Activated naive CD8-positive, alpha-beta T cell treated with anti-CD3 and anti-CD28 coated beads for 36 hours (primary cell): Measurements from ENCODE around the gene DRC1. TPM values are rescaled to one million over a fixed set of nuclear protein-coding genes. Genes with fewer than 3 reads are reported as not detected.
"Not testable (repeated sequence)": the region's sequence is repeated elsewhere in the genome, so short reads cannot be mapped to it uniquely, and the experiment has no call there.

Experiments
- DNase-seq: peaks from one replicate; pipeline ENCODE4 v3.0.0; 2021
- H3K27ac Mint-ChIP-seq: one replicate; pipeline ENCODE4 v1.8.0; 2022; ENCODE audit warnings: mild to moderate bottlenecking, moderate library complexity, mixed read lengths
- H3K27me3 Mint-ChIP-seq: one replicate; pipeline ENCODE4 v1.8.0; 2022; ENCODE audit warnings: mild to moderate bottlenecking, mixed read lengths
- H3K36me3 Mint-ChIP-seq: one replicate; pipeline ENCODE4 v1.8.0; 2021; ENCODE audit warnings: mild to moderate bottlenecking, mixed read lengths
- H3K4me1 Mint-ChIP-seq: one replicate; pipeline ENCODE4 v1.8.0; 2021; ENCODE audit warnings: mixed read lengths
- H3K4me3 Mint-ChIP-seq: one replicate; pipeline ENCODE4 v1.8.0; 2022; ENCODE audit warnings: mild to moderate bottlenecking, moderate library complexity, mixed read lengths
- H3K9me3 Mint-ChIP-seq: one replicate; pipeline ENCODE4 v1.8.0; 2022; ENCODE audit warnings: mixed read lengths
- total RNA-seq, 2 experiments: library from RNA; stranded (reverse); gene quantifications; one replicate each; pipeline ENCODE4 v1.2.3, GENCODE V29; 2021

DRC1 gene
- total RNA-seq, result not detected

GRCh38 chr2:26401739-26402541, at the start of gene DRC1:
Gene DRC1 (plus strand): TSS chr2:26401920. CDS start chr2:26401990, 70 bp downstream.
- peak; percentile 59 for DNase-seq
- Mint-ChIP-seq H3K4me3 (no peak within 1 kb of the TSS), H3K9me3 (no peaks in the 10 kb centered on the region), H3K27me3 (peaks cover 17% of the 10 kb centered on the region), H3K27ac (no peak within 1 kb of the TSS), H3K36me3 (no peaks in the 10 kb centered on the region), H3K4me1 (peaks cover 12% of the 10 kb centered on the region)

- Mint-ChIP-seq H3K27me3 (no peaks in the 10 kb centered on the region), H3K27ac (no peak overlapping the region), H3K9me3 (no peaks in the 10 kb centered on the region), H3K36me3 (peaks cover 44% of the 10 kb centered on the region), H3K4me3 (no peak overlapping the region), H3K4me1 (peaks cover 62% of the 10 kb centered on the region)
- DNase-seq, result peak; percentile 16
Observed at GRCh38 chr2:26352892-26353291, 48.8 kb upstream of the DRC1 start.

- Mint-ChIP-seq H3K36me3 (peaks cover 40% of the 10 kb centered on the region), H3K4me1 (peaks cover 61% of the 10 kb centered on the region)
- H3K4me3 Mint-ChIP-seq, H3K27ac Mint-ChIP-seq, DNase-seq, H3K27me3 Mint-ChIP-seq, H3K9me3 Mint-ChIP-seq: not testable (repeated sequence)
Observed at GRCh38 chr2:26354469-26354868, 47.3 kb upstream of the DRC1 start.

GRCh38 chr2:26355038-26355995, 46.4 kb upstream of the DRC1 start:
- no peaks in the 10 kb centered on the region for H3K9me3 Mint-ChIP-seq
- H3K27me3 Mint-ChIP-seq, result no peaks in the 10 kb centered on the region
- H3K4me3 Mint-ChIP-seq, result no peak overlapping the region
- H3K4me1 Mint-ChIP-seq, result peaks cover 59% of the 10 kb centered on the region
- peaks cover 40% of the 10 kb centered on the region for H3K36me3 Mint-ChIP-seq
- DNase-seq, result no peak
- no peak overlapping the region for H3K27ac Mint-ChIP-seq

- H3K4me3 Mint-ChIP-seq, result no peak overlapping the region
- H3K9me3 Mint-ChIP-seq, result no peaks in the 10 kb centered on the region
- H3K36me3 Mint-ChIP-seq, result peaks cover 41% of the 10 kb centered on the region
- no peaks in the 10 kb centered on the region for H3K27me3 Mint-ChIP-seq
- DNase-seq, result no peak
- H3K4me1 Mint-ChIP-seq, result peaks cover 57% of the 10 kb centered on the region
- no peak overlapping the region for H3K27ac Mint-ChIP-seq
Observed at GRCh38 chr2:26356111-26356510, 45.6 kb upstream of the DRC1 start.

- no peak overlapping the region for H3K4me3 Mint-ChIP-seq
- peaks cover 39% of the 10 kb centered on the region for H3K36me3 Mint-ChIP-seq
- no peaks in the 10 kb centered on the region for H3K9me3 Mint-ChIP-seq
- no peak for DNase-seq
- peaks cover 53% of the 10 kb centered on the region for H3K4me1 Mint-ChIP-seq
- H3K27me3 Mint-ChIP-seq, result no peaks in the 10 kb centered on the region
- no peak overlapping the region for H3K27ac Mint-ChIP-seq
Observed at GRCh38 chr2:26356771-26357170, 44.9 kb upstream of the DRC1 start.

GRCh38 chr2:26359886-26360473, 41.7 kb upstream of the DRC1 start:
- H3K27me3 Mint-ChIP-seq, result no peaks in the 10 kb centered on the region
- DNase-seq, result no peak
- no peak overlapping the region for H3K27ac Mint-ChIP-seq
- no peak overlapping the region for H3K4me3 Mint-ChIP-seq
- peaks cover 25% of the 10 kb centered on the region for H3K36me3 Mint-ChIP-seq
- H3K9me3 Mint-ChIP-seq, result no peaks in the 10 kb centered on the region
- peaks cover 47% of the 10 kb centered on the region for H3K4me1 Mint-ChIP-seq

GRCh38 chr2:26363323-26363722, 38.4 kb upstream of the DRC1 start:
- no peak for DNase-seq
- Mint-ChIP-seq H3K9me3 (no peaks in the 10 kb centered on the region), H3K4me3 (no peak overlapping the region), H3K36me3 (peaks cover 23% of the 10 kb centered on the region), H3K27me3 (no peaks in the 10 kb centered on the region), H3K4me1 (peaks cover 26% of the 10 kb centered on the region), H3K27ac (no peak overlapping the region)

- Mint-ChIP-seq H3K4me1 (peaks cover 24% of the 10 kb centered on the region), H3K4me3 (no peak overlapping the region), H3K27ac (no peak overlapping the region), H3K36me3 (peaks cover 28% of the 10 kb centered on the region), H3K9me3 (no peaks in the 10 kb centered on the region), H3K27me3 (no peaks in the 10 kb centered on the region)
- no peak for DNase-seq
Observed at GRCh38 chr2:26363958-26364357, 37.8 kb upstream of the DRC1 start.

GRCh38 chr2:26364669-26365068, 37.1 kb upstream of the DRC1 start:
- no peak for DNase-seq
- Mint-ChIP-seq H3K4me1 (peaks cover 19% of the 10 kb centered on the region), H3K4me3 (no peak overlapping the region), H3K27ac (no peak overlapping the region), H3K27me3 (no peaks in the 10 kb centered on the region), H3K9me3 (no peaks in the 10 kb centered on the region), H3K36me3 (peaks cover 32% of the 10 kb centered on the region)

GRCh38 chr2:26366957-26367356, 34.8 kb upstream of the DRC1 start:
- Mint-ChIP-seq H3K27ac (no peak overlapping the region), H3K4me3 (no peak overlapping the region), H3K4me1 (peaks cover 16% of the 10 kb centered on the region), H3K9me3 (no peaks in the 10 kb centered on the region), H3K27me3 (no peaks in the 10 kb centered on the region), H3K36me3 (peaks cover 33% of the 10 kb centered on the region)
- DNase-seq, result no peak

GRCh38 chr2:26369664-26370063, 32.1 kb upstream of the DRC1 start:
- H3K9me3 Mint-ChIP-seq, H3K27me3 Mint-ChIP-seq, H3K4me1 Mint-ChIP-seq, H3K27ac Mint-ChIP-seq, H3K4me3 Mint-ChIP-seq, DNase-seq: not testable (repeated sequence)
- H3K36me3 Mint-ChIP-seq, result peaks cover 40% of the 10 kb centered on the region

- not testable (repeated sequence) for H3K4me3 Mint-ChIP-seq, H3K27me3 Mint-ChIP-seq, DNase-seq, H3K27ac Mint-ChIP-seq, H3K9me3 Mint-ChIP-seq, H3K4me1 Mint-ChIP-seq
- H3K36me3 Mint-ChIP-seq, result peaks cover 44% of the 10 kb centered on the region
Observed at GRCh38 chr2:26370909-26371308, 30.8 kb upstream of the DRC1 start.

- Mint-ChIP-seq H3K36me3 (peaks cover 40% of the 10 kb centered on the region), H3K27ac (peak overlapping the region; percentile 15), H3K4me1 (peaks cover 10% of the 10 kb centered on the region), H3K4me3 (no peak overlapping the region), H3K9me3 (no peaks in the 10 kb centered on the region), H3K27me3 (no peaks in the 10 kb centered on the region)
- no peak for DNase-seq
Observed at GRCh38 chr2:26376799-26377198, 24.9 kb upstream of the DRC1 start.

- Mint-ChIP-seq H3K9me3 (no peaks in the 10 kb centered on the region), H3K36me3 (peaks cover 37% of the 10 kb centered on the region), H3K4me3 (no peak overlapping the region), H3K27ac (no peak overlapping the region), H3K4me1 (peaks cover 7% of the 10 kb centered on the region), H3K27me3 (no peaks in the 10 kb centered on the region)
- DNase-seq, result no peak
Observed at GRCh38 chr2:26380281-26380680, 21.4 kb upstream of the DRC1 start.
